Measurements from ENCODE around the gene ISLR2.

ISLR2 gene

GRCh38 chr15:74179101-74179841, 48.9 kb downstream of the ISLR2 start:
- DNase-seq, result no peak

DNA sequence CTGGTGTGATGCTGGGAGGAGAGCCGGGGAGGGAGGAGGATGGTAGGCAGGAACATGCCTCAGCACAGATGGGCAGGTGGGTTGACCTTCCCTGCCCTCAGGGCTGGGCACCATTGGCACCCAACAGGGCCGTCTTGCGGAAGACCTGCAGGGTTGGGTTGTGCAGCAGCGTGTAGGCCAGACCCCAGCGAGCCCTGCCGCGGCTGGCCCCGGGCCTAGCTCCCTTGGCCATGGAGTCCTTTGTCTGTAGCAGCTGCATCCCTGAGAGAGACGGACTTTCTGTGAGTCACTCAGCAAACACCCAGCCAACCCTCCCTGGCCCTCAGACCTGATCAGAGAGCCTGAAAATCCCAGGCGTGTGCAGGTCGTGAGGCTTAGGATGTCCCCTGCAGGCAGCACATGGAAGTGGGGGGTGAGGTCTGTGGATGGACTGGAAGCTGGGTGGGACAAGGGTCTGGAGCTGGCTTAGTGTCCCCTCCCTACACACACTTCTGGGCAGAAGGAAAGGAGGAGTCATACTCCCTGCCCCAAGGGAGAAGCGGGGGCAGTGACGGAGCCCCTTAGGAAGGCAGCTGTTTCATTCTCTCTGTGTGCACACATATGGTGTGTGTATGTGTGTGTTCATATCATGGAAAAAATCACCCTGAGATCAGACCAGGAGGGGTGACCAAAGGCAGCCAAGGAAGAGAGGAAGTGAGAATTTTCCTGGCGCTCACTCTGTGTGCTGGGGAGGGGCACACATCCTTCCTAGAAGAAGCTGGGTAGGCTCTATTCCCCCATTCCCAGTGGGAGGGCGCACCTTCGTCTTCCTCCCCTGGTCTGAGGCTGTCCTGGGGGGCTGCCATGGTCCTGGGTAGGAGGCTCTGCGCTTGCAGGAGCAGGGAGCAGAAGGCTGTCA, 49.8 kb downstream of the ISLR2 start:
- no peak for DNase-seq

DNA sequence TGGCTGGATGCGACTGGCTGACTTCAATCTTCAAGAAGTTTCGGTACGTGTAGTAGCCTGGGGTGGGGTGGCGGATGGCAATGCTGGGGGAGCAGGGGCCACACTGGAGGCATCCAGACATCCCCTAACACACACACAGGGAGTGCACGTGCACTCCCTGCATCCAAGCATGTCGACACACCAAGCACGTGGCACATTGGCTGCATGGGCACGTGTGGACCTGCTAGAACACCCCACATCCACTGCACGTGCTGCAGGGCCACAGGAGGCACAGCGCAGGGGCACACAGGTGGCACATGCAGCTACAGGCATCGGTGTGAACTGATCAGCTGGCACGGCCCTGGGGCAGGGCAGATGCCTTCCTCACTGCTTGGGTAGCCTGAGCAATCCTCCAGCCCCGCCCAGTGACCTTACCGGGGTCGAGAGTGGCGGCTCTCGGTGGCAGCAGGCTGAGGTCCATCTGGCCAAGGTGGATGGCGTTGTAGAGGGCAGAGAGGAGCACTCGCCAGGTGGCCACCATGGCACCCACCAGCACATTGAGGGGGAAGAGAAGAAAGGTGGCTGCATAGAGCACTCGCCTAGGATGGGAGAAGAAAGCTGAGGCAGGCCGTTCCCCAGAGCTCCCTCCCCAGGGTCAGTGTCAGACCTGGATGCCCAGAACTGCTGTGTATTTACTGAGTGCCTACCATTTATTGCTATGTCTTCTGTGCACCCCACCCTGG, 50.7 kb downstream of the ISLR2 start:
- no peak for DNase-seq

GRCh38 chr15:74182131-74182530, 51.7 kb downstream of the ISLR2 start:
- no peak for DNase-seq

DNA sequence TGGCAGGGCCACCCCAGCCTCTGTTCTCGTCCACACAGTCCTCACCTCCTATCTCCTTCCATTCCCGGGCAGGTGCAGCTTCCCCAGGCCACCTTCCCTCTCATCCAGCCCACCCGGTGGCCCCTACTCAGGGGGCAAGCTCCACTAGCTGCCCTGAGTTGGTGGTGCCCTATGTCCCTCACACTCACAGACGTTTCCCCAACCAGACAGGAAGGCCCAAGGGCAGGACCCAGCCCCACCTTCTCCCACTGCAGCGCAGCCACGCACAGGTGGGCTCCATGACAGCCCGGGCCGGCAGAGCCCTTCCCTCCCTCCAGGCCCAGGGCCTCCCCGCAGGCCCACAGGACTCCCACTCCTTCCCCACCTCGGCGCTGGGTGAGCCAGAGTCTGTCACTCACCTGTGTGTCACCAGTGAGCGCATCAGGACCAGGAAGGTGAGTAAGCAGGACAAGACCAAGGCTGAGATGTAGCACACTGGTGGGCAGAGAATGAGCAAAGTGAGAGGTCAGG, 54.3 kb downstream of the ISLR2 start:
- no peak for DNase-seq

DNA sequence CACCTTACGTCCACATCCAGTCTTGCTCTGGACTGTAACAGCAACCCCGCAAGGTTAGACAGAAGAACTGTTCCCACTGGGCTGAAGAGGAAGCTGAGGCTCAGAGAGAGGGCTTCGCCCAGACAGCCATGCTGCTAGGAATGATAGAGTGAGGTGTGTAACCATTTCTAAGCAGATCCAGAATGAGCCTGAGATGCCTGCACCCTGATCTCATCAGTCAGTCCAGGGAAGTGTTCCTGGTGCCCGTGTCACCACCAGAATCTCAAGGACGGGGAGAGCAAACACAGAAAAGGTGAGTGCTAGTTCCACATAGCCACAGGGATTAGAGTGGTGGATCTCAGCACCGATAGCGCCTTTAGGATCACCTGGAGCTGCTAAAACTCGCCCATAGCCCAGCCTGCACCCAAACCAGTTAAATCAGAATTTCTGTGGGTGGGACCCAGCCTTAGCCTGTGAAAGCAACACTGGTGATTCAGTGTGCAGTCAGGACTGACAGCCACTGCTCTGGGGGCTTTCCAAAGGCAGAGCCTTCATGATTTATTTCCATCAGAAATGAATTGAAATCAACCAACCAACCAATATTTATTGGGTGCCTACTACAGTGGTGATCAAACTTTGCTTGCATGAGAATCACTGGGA, 55.4 kb downstream of the ISLR2 start:
- no peak for DNase-seq
